Neural progenitor cell (in vitro differentiated cells): ENCODE measurements around the gene SUSD1.

Source experiments
- CTCF ChIP-seq: fragments of 200-600 bp; sonication (generic); IDR thresholded peaks from 2 replicates; pipeline ENCODE4 v1.5.1; 2017; ENCODE audit warnings: antibody characterized with exemption, mild to moderate bottlenecking
- EZH2 ChIP-seq: fragments of 200-600 bp; sonication (generic); IDR thresholded peaks from 2 replicates; pipeline ENCODE4 v1.6.1; 2017; ENCODE audit warnings: antibody characterized with exemption, mild to moderate bottlenecking, moderate library complexity
- EZH2phosphoT487 ChIP-seq: fragments of 200-600 bp; sonication (generic); IDR thresholded peaks from 2 replicates; pipeline ENCODE4 v1.6.1; 2017; ENCODE audit warnings: antibody characterized with exemption

- no peak for TF ChIP-seq CTCF
- no peak for TF ChIP-seq EZH2phosphoT487
- TF ChIP-seq EZH2: no peak
Observed at GRCh38 chr9:112033237-112034215, 141.6 kb downstream of the SUSD1 start.
